ENCODE measurements around the gene NCAM2. TPM values are rescaled to one million over a fixed set of nuclear protein-coding genes. Genes with fewer than 3 reads are reported as not detected.

The NCAM2 gene
- total RNA-seq, 1 experiment from 2014 or later = 2.4 TPM

GRCh38 chr21:21101911-21102310, 103.7 kb downstream of the NCAM2 start:
- Histone ChIP-seq H3K36me3 (ENCODE audit: low read depth, low read length) (no peaks in the 10 kb centered on the region), H3F3A (ENCODE audit: low read length, unreplicated experiment) (no peaks in the 10 kb centered on the region), H3K79me2 (ENCODE audit: low read length) (no peaks in the 10 kb centered on the region), H4K20me1 (ENCODE audit: low read length) (no peaks in the 10 kb centered on the region), H3K9me3 (ENCODE audit: low read length) (no peaks in the 10 kb centered on the region), H3K9ac (ENCODE audit: low read length) (no peak overlapping the region), H3K27me3 (ENCODE audit: low read length) (no peaks in the 10 kb centered on the region), H3K9me2 (replicated peaks; ENCODE audit: low read length) (no peaks in the 10 kb centered on the region), H3K27ac (ENCODE audit: low read length) (no peak overlapping the region), H3K4me2 (ENCODE audit: low read length) (no peak overlapping the region), H2AFZ (ENCODE audit: low read length) (no peak overlapping the region), H3K4me3 (ENCODE audit: low read length) (no peak overlapping the region), H3K4me1 (ENCODE audit: insufficient read depth, low read length) (no peaks in the 10 kb centered on the region)
- DNase-seq (peak; percentile 48), ATAC-seq (peak; percentile 72)
- POLR2A ChIA-PET (ENCODE audit: unreplicated experiment) = no interaction called here
- CTCF ChIA-PET = interaction anchor here (0.5 kb wide), 1 partner anchor 103 kb away, joined by 3 read pairs; no protein-coding TSS in a partner anchor
- intact Hi-C loops (cut with micrococcal nuclease) = loop anchor here (1.0 kb wide), 1 partner anchor 103 kb away; no protein-coding TSS in a partner anchor
- no TSS peak for BruUV-seq (replicated peaks)
- TF ChIP-seq CTCF (conservative IDR thresholded peaks at IDR 0.05; ENCODE audit: low read depth, low read length) (peak; percentile 53), EZH2 (IDR thresholded peaks at IDR 0.05; ENCODE audit: low read length, unreplicated experiment) (no peak), EZH2phosphoT487 (IDR thresholded peaks at IDR 0.05; ENCODE audit: borderline replicate concordance, low read length) (no peak)

GRCh38 chr21:21102896-21103295, 104.7 kb downstream of the NCAM2 start:
- Histone ChIP-seq H3K27ac (ENCODE audit: low read length) (no peak overlapping the region), H3K36me3 (ENCODE audit: low read depth, low read length) (no peaks in the 10 kb centered on the region), H3K79me2 (ENCODE audit: low read length) (no peaks in the 10 kb centered on the region), H3F3A (ENCODE audit: low read length, unreplicated experiment) (no peaks in the 10 kb centered on the region), H3K27me3 (ENCODE audit: low read length) (no peaks in the 10 kb centered on the region), H3K9me3 (ENCODE audit: low read length) (no peaks in the 10 kb centered on the region), H3K9me2 (replicated peaks; ENCODE audit: low read length) (no peaks in the 10 kb centered on the region), H3K9ac (ENCODE audit: low read length) (no peak overlapping the region), H2AFZ (ENCODE audit: low read length) (no peak overlapping the region), H4K20me1 (ENCODE audit: low read length) (no peaks in the 10 kb centered on the region), H3K4me3 (ENCODE audit: low read length) (no peak overlapping the region), H3K4me2 (ENCODE audit: low read length) (no peak overlapping the region), H3K4me1 (ENCODE audit: insufficient read depth, low read length) (no peaks in the 10 kb centered on the region)
- no peak for DNase-seq
- POLR2A ChIA-PET (ENCODE audit: unreplicated experiment) = no interaction called here
- ATAC-seq = no peak
- TF ChIP-seq CTCF (conservative IDR thresholded peaks at IDR 0.05; ENCODE audit: low read depth, low read length) = no peak
- TF ChIP-seq EZH2 (IDR thresholded peaks at IDR 0.05; ENCODE audit: low read length, unreplicated experiment) = no peak
- TF ChIP-seq EZH2phosphoT487 (IDR thresholded peaks at IDR 0.05; ENCODE audit: borderline replicate concordance, low read length) = no peak
- no TSS peak for BruUV-seq (replicated peaks)
- CTCF ChIA-PET = no interaction called here
- intact Hi-C loops (cut with micrococcal nuclease) = loop anchor here (1.0 kb wide), 1 partner anchor 104 kb away; no protein-coding TSS in a partner anchor

GRCh38 chr21:21103692-21104091, 105.5 kb downstream of the NCAM2 start:
- Histone ChIP-seq H3K9me3 (ENCODE audit: low read length) (no peaks in the 10 kb centered on the region), H3F3A (ENCODE audit: low read length, unreplicated experiment) (no peaks in the 10 kb centered on the region), H3K4me3 (ENCODE audit: low read length) (no peak overlapping the region), H3K9ac (ENCODE audit: low read length) (no peak overlapping the region), H3K36me3 (ENCODE audit: low read depth, low read length) (no peaks in the 10 kb centered on the region), H3K79me2 (ENCODE audit: low read length) (no peaks in the 10 kb centered on the region), H3K27me3 (ENCODE audit: low read length) (no peaks in the 10 kb centered on the region), H2AFZ (ENCODE audit: low read length) (no peak overlapping the region), H3K27ac (ENCODE audit: low read length) (no peak overlapping the region), H3K9me2 (replicated peaks; ENCODE audit: low read length) (no peaks in the 10 kb centered on the region), H3K4me2 (ENCODE audit: low read length) (no peak overlapping the region), H3K4me1 (ENCODE audit: insufficient read depth, low read length) (no peaks in the 10 kb centered on the region), H4K20me1 (ENCODE audit: low read length) (no peaks in the 10 kb centered on the region)
- ChIA-PET POLR2A (ENCODE audit: unreplicated experiment) (no interaction called here), CTCF (no interaction called here)
- no TSS peak for BruUV-seq (replicated peaks)
- TF ChIP-seq EZH2phosphoT487 (IDR thresholded peaks at IDR 0.05; ENCODE audit: borderline replicate concordance, low read length) (no peak), CTCF (conservative IDR thresholded peaks at IDR 0.05; ENCODE audit: low read depth, low read length) (no peak), EZH2 (IDR thresholded peaks at IDR 0.05; ENCODE audit: low read length, unreplicated experiment) (no peak)
- ATAC-seq (no peak), DNase-seq (no peak)
- intact Hi-C loops (cut with micrococcal nuclease) = no loop called here

Measured in PC-3 (cell line).